PC-3 (cell line): ENCODE measurements around the gene CDH4.

Experiments used
- EZH2 ChIP-seq: fragments of 300-600 bp; sonication (generic); IDR thresholded peaks from one replicate; pipeline ENCODE4 v1.6.1; 2017; ENCODE audit warnings: antibody characterized with exemption, mild to moderate bottlenecking, low read length; ENCODE audit not compliant: unreplicated experiment
- TF ChIP-seq, protein P1 (sequence below): fragments of 300-600 bp; sonication (generic); conservative IDR thresholded peaks from 2 replicates; pipeline ENCODE4 v1.5.1; 2017; ENCODE audit warnings: antibody characterized with exemption, low read depth, mild to moderate bottlenecking, low read length

DNA sequence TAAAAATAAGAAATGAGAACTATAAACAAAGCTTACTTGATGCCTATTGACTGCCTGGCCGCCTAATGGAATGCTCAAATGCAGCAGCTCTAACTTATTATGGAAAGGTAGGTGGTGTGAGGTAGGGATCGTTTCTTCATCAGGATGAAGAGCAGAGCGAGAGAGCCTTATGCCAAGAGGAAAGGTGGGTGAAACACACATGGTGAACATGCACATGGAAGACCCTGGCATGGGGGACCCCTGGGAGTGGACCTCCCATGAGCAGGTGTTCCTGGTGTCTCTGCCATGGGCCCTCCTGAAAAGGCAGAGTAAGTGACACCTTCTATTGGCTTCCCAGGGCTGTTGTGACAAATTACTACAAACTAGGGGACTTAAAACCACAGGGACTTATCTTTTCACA is 130.1 kb downstream of the CDH4 start:
- TF ChIP-seq, protein P1, sequence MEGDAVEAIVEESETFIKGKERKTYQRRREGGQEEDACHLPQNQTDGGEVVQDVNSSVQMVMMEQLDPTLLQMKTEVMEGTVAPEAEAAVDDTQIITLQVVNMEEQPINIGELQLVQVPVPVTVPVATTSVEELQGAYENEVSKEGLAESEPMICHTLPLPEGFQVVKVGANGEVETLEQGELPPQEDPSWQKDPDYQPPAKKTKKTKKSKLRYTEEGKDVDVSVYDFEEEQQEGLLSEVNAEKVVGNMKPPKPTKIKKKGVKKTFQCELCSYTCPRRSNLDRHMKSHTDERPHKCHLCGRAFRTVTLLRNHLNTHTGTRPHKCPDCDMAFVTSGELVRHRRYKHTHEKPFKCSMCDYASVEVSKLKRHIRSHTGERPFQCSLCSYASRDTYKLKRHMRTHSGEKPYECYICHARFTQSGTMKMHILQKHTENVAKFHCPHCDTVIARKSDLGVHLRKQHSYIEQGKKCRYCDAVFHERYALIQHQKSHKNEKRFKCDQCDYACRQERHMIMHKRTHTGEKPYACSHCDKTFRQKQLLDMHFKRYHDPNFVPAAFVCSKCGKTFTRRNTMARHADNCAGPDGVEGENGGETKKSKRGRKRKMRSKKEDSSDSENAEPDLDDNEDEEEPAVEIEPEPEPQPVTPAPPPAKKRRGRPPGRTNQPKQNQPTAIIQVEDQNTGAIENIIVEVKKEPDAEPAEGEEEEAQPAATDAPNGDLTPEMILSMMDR, result no peak
- TF ChIP-seq EZH2, result no peak
